ENCODE results near the gene MAP1A. TPM values are rescaled to one million over a fixed set of nuclear protein-coding genes. Genes with fewer than 3 reads are reported as not detected.

MAP1A gene
- total and polyA plus RNA-seq, 2 of the 13 experiments (the other 11 are each of a cell fraction or from before 2014, with no cell fraction given) = 0.01 to 0.07 TPM

DNA sequence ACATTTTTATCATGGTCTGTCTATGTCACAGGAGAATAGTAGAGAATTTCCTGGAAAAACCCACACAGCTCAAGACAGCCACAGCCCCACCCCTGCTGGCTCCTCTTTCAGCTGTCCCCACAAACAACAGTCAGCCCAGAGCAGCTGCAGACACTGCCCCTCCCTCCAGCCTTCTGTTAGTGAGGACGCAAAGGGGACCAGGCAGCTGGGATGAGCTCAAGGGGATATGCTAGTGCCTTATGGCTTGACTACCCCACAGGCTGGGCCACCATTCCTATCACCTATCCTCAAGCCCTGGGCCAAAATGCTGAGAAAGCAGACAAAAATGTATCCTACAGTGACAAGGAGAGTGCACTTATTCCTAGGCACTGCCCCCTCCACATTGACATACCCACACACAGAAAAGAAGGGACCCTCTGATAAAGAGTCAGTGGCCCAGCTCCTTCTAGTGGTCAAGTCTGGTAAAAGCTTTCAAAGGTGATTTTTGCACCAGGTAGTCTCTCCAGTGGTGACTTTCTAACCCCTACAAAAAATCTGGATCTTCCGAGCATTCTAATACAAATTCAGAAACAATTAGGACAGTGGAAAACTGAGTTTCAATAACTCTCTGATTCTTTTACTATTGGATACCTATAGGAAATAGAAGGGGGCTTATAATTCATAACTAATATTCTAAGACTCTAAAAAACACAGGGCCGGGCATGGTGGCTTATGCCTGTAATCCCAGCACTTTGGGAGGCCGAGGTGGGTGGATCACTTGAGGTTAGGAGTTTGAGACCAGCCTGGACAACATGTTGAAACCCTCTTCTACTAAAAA lies 3.0 kb upstream of the MAP1A start (continued):
- TF ChIP-seq, protein P1, sequence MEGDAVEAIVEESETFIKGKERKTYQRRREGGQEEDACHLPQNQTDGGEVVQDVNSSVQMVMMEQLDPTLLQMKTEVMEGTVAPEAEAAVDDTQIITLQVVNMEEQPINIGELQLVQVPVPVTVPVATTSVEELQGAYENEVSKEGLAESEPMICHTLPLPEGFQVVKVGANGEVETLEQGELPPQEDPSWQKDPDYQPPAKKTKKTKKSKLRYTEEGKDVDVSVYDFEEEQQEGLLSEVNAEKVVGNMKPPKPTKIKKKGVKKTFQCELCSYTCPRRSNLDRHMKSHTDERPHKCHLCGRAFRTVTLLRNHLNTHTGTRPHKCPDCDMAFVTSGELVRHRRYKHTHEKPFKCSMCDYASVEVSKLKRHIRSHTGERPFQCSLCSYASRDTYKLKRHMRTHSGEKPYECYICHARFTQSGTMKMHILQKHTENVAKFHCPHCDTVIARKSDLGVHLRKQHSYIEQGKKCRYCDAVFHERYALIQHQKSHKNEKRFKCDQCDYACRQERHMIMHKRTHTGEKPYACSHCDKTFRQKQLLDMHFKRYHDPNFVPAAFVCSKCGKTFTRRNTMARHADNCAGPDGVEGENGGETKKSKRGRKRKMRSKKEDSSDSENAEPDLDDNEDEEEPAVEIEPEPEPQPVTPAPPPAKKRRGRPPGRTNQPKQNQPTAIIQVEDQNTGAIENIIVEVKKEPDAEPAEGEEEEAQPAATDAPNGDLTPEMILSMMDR (CRISPR knock-in tag; IDR thresholded peaks at IDR 0.05) = peak; percentile 70
- TF ChIP-seq NBN (conservative IDR thresholded peaks at IDR 0.05) (no peak), DR1 (CRISPR knock-in tag; IDR thresholded peaks at IDR 0.05) (no peak), ZBTB38 (CRISPR knock-in tag; IDR thresholded peaks at IDR 0.05) (no peak), ZNF788 (CRISPR knock-in tag; IDR thresholded peaks at IDR 0.05; ENCODE audit: borderline replicate concordance) (no peak), STAG1 (CRISPR knock-in tag; IDR thresholded peaks at IDR 0.05) (peak; percentile 66), NFIC (IDR thresholded peaks at IDR 0.05; ENCODE audit: low read length) (no peak), AHR (CRISPR knock-in tag; IDR thresholded peaks at IDR 0.05) (no peak), CAMTA2 (CRISPR knock-in tag; IDR thresholded peaks at IDR 0.05; ENCODE audit: borderline replicate concordance) (no peak), ZFP37 (CRISPR knock-in tag; IDR thresholded peaks at IDR 0.05; ENCODE audit: borderline replicate concordance) (no peak), POLR2G (IDR thresholded peaks at IDR 0.05; ENCODE audit: low read depth, low read length) (no peak)
- TF ChIP-seq, protein P2, sequence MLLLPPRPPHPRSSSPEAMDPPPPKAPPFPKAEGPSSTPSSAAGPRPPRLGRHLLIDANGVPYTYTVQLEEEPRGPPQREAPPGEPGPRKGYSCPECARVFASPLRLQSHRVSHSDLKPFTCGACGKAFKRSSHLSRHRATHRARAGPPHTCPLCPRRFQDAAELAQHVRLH (CRISPR knock-in tag; IDR thresholded peaks at IDR 0.05; ENCODE audit: borderline replicate concordance, low read depth) = no peak
- TF ChIP-seq, protein P3, sequence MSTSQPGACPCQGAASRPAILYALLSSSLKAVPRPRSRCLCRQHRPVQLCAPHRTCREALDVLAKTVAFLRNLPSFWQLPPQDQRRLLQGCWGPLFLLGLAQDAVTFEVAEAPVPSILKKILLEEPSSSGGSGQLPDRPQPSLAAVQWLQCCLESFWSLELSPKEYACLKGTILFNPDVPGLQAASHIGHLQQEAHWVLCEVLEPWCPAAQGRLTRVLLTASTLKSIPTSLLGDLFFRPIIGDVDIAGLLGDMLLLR (CRISPR knock-in tag; IDR thresholded peaks at IDR 0.05) = no peak
- TF ChIP-seq, protein P4, sequence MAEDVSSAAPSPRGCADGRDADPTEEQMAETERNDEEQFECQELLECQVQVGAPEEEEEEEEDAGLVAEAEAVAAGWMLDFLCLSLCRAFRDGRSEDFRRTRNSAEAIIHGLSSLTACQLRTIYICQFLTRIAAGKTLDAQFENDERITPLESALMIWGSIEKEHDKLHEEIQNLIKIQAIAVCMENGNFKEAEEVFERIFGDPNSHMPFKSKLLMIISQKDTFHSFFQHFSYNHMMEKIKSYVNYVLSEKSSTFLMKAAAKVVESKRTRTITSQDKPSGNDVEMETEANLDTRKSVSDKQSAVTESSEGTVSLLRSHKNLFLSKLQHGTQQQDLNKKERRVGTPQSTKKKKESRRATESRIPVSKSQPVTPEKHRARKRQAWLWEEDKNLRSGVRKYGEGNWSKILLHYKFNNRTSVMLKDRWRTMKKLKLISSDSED (CRISPR knock-in tag; IDR thresholded peaks at IDR 0.05) = no peak

Measured in HepG2 (cell line).